Astrocyte (in vitro differentiated cells and primary cell): ENCODE data around the gene CCNL2. TPM values are rescaled to one million over a fixed set of nuclear protein-coding genes. Genes with fewer than 3 reads are reported as not detected.

Source experiments
- DNase-seq: peaks from one replicate; pipeline ENCODE4 v3.0.0-alpha.2; 2010; ENCODE audit warnings: low read depth
- FAIRE-seq: peaks from 2 replicates; lab custom pipeline; 2011; peaks lifted over from hg19 to GRCh38; lab: Jason Lieb, UNC
- H2AFZ ChIP-seq: 2 replicates; pipeline ENCODE4 v1.6.0; 2012; ENCODE audit warnings: low read depth, low read length, inconsistent platforms
- H3K27ac ChIP-seq: 2 replicates; pipeline ENCODE4 v1.5.1; 2011; ENCODE audit warnings: low read depth, low read length, inconsistent platforms
- H3K27me3 ChIP-seq: 2 replicates; pipeline ENCODE4 v1.6.0; 2011; ENCODE audit warnings: low read length, inconsistent platforms; ENCODE audit not compliant: insufficient read depth
- H3K36me3 ChIP-seq: 2 replicates; pipeline ENCODE4 v1.5.1; 2011; ENCODE audit warnings: low read length, inconsistent platforms; ENCODE audit not compliant: insufficient read depth
- H3K4me1 ChIP-seq: 2 replicates; pipeline ENCODE4 v1.5.1; 2011; ENCODE audit warnings: low read length, inconsistent platforms; ENCODE audit not compliant: insufficient read depth
- H3K4me2 ChIP-seq: 2 replicates; pipeline ENCODE4 v1.6.0; 2012; ENCODE audit warnings: low read length, inconsistent platforms
- H3K4me3 ChIP-seq: 2 replicates; pipeline ENCODE4 v1.5.1; 2011; ENCODE audit warnings: low read depth, mild to moderate bottlenecking, low read length, inconsistent platforms; ENCODE audit not compliant: insufficient read depth
- H3K79me2 ChIP-seq: 2 replicates; pipeline ENCODE4 v1.6.0; 2012; ENCODE audit warnings: mild to moderate bottlenecking, low read length, inconsistent platforms; ENCODE audit not compliant: insufficient read depth
- H3K9ac ChIP-seq: 2 replicates; pipeline ENCODE4 v1.6.0; 2012; ENCODE audit warnings: mild to moderate bottlenecking, low read length, inconsistent platforms
- H3K9me3 ChIP-seq: 2 replicates; pipeline ENCODE4 v1.5.1; 2012; ENCODE audit warnings: low read depth, mild to moderate bottlenecking, low read length, inconsistent platforms; ENCODE audit not compliant: insufficient read depth
- H4K20me1 ChIP-seq: 2 replicates; pipeline ENCODE4 v1.6.0; 2012; ENCODE audit warnings: low read length, inconsistent platforms; ENCODE audit not compliant: insufficient read depth
- H3K27ac Mint-ChIP-seq: one replicate; pipeline ENCODE4 v1.8.0; 2021; ENCODE audit warnings: mild to moderate bottlenecking, mixed read lengths; ENCODE audit not compliant: unreplicated experiment
- H3K27me3 Mint-ChIP-seq: one replicate; pipeline ENCODE4 v1.8.0; 2021; ENCODE audit warnings: low read depth, mixed read lengths; ENCODE audit not compliant: unreplicated experiment
- H3K36me3 Mint-ChIP-seq: one replicate; pipeline ENCODE4 v1.8.0; 2021; ENCODE audit warnings: low read depth, mixed read lengths; ENCODE audit not compliant: unreplicated experiment
- H3K4me1 Mint-ChIP-seq: one replicate; pipeline ENCODE4 v1.8.0; 2021; ENCODE audit warnings: low read depth, mixed read lengths; ENCODE audit not compliant: unreplicated experiment
- H3K4me3 Mint-ChIP-seq: one replicate; pipeline ENCODE4 v1.8.0; 2021; ENCODE audit warnings: mild to moderate bottlenecking, moderate library complexity, mixed read lengths; ENCODE audit not compliant: unreplicated experiment
- H3K9me3 Mint-ChIP-seq: one replicate; pipeline ENCODE4 v1.8.0; 2021; ENCODE audit warnings: mild to moderate bottlenecking, mixed read lengths; ENCODE audit not compliant: unreplicated experiment
- EZH2 ChIP-seq: IDR thresholded peaks from 2 replicates; pipeline ENCODE4 v1.6.1; 2012; ENCODE audit warnings: mild to moderate bottlenecking, low read length, inconsistent platforms; ENCODE audit not compliant: insufficient read depth
- total RNA-seq: library from RNA; stranded (reverse); gene quantifications from 2 replicates; pipeline ENCODE4 v1.2.1, GENCODE V29; 2021
- TF ChIP-seq, protein P1 (sequence below): IDR thresholded peaks from 2 replicates; pipeline ENCODE4 v1.5.1; 2011; ENCODE audit warnings: low read depth, mild to moderate bottlenecking, inconsistent platforms, low read length, moderate library complexity; ENCODE audit not compliant: insufficient read depth

The CCNL2 gene
- total RNA-seq, 1 donor from 2014 or later: 194 TPM

- Histone ChIP-seq H3K36me3 (no peaks in the 10 kb centered on the region), H3K27me3 (no peaks in the 10 kb centered on the region), H2AFZ (peak overlapping the region; percentile 61), H3K9ac (peak overlapping the region; percentile 47), H3K9me3 (peaks cover 3% of the 10 kb centered on the region), H3K79me2 (peaks cover 15% of the 10 kb centered on the region), H3K4me1 (peaks cover 45% of the 10 kb centered on the region), H3K27ac (peak overlapping the region; percentile 96), H3K4me3 (no peak overlapping the region), H3K4me2 (peak overlapping the region; percentile 97), H4K20me1 (peaks cover 9% of the 10 kb centered on the region)
- Mint-ChIP-seq H3K36me3 (peaks cover 4% of the 10 kb centered on the region), H3K27me3 (no peaks in the 10 kb centered on the region), H3K4me1 (peaks cover 24% of the 10 kb centered on the region), H3K27ac (peak overlapping the region; percentile 81), H3K9me3 (no peaks in the 10 kb centered on the region), H3K4me3 (peak overlapping the region; percentile 77)
- DNase-seq (peak; percentile 78), FAIRE-seq (peak; percentile 17)
- TF ChIP-seq, protein P1, sequence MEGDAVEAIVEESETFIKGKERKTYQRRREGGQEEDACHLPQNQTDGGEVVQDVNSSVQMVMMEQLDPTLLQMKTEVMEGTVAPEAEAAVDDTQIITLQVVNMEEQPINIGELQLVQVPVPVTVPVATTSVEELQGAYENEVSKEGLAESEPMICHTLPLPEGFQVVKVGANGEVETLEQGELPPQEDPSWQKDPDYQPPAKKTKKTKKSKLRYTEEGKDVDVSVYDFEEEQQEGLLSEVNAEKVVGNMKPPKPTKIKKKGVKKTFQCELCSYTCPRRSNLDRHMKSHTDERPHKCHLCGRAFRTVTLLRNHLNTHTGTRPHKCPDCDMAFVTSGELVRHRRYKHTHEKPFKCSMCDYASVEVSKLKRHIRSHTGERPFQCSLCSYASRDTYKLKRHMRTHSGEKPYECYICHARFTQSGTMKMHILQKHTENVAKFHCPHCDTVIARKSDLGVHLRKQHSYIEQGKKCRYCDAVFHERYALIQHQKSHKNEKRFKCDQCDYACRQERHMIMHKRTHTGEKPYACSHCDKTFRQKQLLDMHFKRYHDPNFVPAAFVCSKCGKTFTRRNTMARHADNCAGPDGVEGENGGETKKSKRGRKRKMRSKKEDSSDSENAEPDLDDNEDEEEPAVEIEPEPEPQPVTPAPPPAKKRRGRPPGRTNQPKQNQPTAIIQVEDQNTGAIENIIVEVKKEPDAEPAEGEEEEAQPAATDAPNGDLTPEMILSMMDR: no peak
- TF ChIP-seq EZH2: no peak
These were observed 37.1 kb downstream of the CCNL2 start for GRCh38 chr1:1361982-1362423.

GRCh38 chr1:1361233-1361981, 37.7 kb downstream of the CCNL2 start:
- Histone ChIP-seq H3K9ac (peak overlapping the region; percentile 47), H3K79me2 (peaks cover 19% of the 10 kb centered on the region), H3K9me3 (no peaks in the 10 kb centered on the region), H3K36me3 (no peaks in the 10 kb centered on the region), H3K4me2 (peak overlapping the region; percentile 97), H2AFZ (peak overlapping the region; percentile 61), H3K27ac (peak overlapping the region; percentile 96), H3K4me1 (peaks cover 49% of the 10 kb centered on the region), H3K27me3 (no peaks in the 10 kb centered on the region), H4K20me1 (peaks cover 13% of the 10 kb centered on the region), H3K4me3 (no peak overlapping the region)
- DNase-seq (no peak), FAIRE-seq (no peak)
- TF ChIP-seq EZH2: no peak
- TF ChIP-seq, protein P1: no peak
- no peaks in the 10 kb centered on the region for H3K27me3 Mint-ChIP-seq
- H3K4me3 Mint-ChIP-seq: no peak overlapping the region
- H3K27ac Mint-ChIP-seq: peak overlapping the region; percentile 81
- H3K4me1 Mint-ChIP-seq: peaks cover 24% of the 10 kb centered on the region
- H3K36me3 Mint-ChIP-seq: peaks cover 4% of the 10 kb centered on the region
- H3K9me3 Mint-ChIP-seq: no peaks in the 10 kb centered on the region
